Mucosa of rectum (tissue), 2 donors: ENCODE data around the gene ZNF618.

Experiments
- H3K27ac ChIP-seq, 2 donors: one replicate each; pipeline ENCODE4 v1.7.0; 2013; ENCODE audit warnings: inconsistent platforms in 2 of 2, low read depth in 2 of 2, low read length in 2 of 2
- H3K27me3 ChIP-seq, 2 donors: one replicate each; pipeline ENCODE4 v1.7.0; 2013; ENCODE audit warnings: low read length in 2 of 2; ENCODE audit not compliant: control insufficient read depth in 2 of 2, insufficient read depth in 2 of 2
- H3K36me3 ChIP-seq, 2 donors: one replicate each; pipeline ENCODE4 v1.7.0; 2013; ENCODE audit warnings: low read length in 2 of 2; ENCODE audit not compliant: control insufficient read depth in 2 of 2, insufficient read depth in 2 of 2
- H3K4me1 ChIP-seq, 2 donors: one replicate each; pipeline ENCODE4 v1.7.0; 2013; ENCODE audit warnings: low read length in 2 of 2, mild to moderate bottlenecking in 1 of 2; ENCODE audit not compliant: control insufficient read depth in 2 of 2, insufficient read depth in 2 of 2
- H3K4me3 ChIP-seq, 2 donors: one replicate each; pipeline ENCODE4 v1.7.0; 2013; ENCODE audit warnings: low read length in 2 of 2
- H3K9ac ChIP-seq, 2 donors: one replicate each; pipeline ENCODE4 v1.7.0; 2013; ENCODE audit warnings: low read length in 2 of 2, low read depth in 1 of 2, mild to moderate bottlenecking in 1 of 2
- H3K9me3 ChIP-seq, 2 donors: one replicate each; pipeline ENCODE4 v1.7.0; 2013; ENCODE audit warnings: low read length in 2 of 2; ENCODE audit not compliant: control insufficient read depth in 2 of 2
- donor health status: healthy.
- donor health status: Normal muscosa, but diverticular disease.

ZNF618 gene

DNA sequence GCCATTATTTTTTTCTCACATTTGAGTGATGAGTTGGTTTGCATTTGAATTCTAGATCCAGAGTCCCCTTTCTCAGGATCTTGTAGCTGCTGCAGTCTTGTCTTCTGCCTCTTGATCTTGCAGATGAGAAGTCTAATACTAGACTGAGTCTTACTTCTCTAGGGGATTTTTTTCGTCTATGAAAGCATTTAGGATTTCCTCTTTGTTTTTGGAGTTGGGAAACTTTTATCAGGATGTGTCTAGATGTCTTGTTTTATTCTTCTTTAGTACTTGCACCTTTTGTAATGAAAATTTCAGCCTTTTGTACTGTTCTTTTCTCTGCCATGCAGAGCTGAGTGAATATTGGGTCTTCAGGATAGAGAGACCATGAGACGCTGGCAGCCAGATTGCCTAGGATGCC lies 65.4 kb downstream of the ZNF618 start:
- no peak overlapping the region for H3K9ac ChIP-seq
- H3K4me3 ChIP-seq = no peak overlapping the region
- H3K36me3 ChIP-seq = no peaks in the 10 kb centered on the region
- no peaks in the 10 kb centered on the region for H3K27me3 ChIP-seq
- no peaks in the 10 kb centered on the region for H3K9me3 ChIP-seq
- H3K27ac ChIP-seq = no peak overlapping the region
- no peaks in the 10 kb centered on the region for H3K4me1 ChIP-seq

GRCh38 chr9:113943112-113944009 lies 67.3 kb downstream of the ZNF618 start:
- no peaks in the 10 kb centered on the region for H3K9me3 ChIP-seq
- no peak overlapping the region for H3K27ac ChIP-seq
- H3K4me3 ChIP-seq = no peak overlapping the region
- H3K36me3 ChIP-seq = no peaks in the 10 kb centered on the region
- H3K27me3 ChIP-seq = no peaks in the 10 kb centered on the region
- no peak overlapping the region for H3K9ac ChIP-seq
- H3K4me1 ChIP-seq = no peaks in the 10 kb centered on the region

DNA sequence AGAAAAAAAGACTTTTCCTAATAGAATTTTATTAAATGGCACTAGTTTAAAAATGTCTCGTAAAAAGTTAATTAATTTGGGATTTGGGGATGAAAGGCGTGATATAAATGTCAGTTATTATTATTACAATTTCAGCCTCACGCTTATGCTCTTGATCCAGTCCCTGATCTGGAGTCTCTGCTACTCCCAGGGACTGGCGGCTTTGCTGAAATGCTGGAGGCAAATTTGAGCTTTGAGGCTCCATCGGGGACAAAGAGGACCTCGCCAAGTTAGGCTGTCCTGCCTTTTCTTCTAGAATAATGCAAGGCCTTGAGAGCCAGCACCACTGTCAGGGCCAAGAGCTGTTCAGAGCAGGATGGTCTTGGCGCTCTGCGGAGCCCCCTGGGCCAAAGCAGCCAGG lies 69.7 kb downstream of the ZNF618 start:
- Histone ChIP-seq H3K27ac (no peak overlapping the region), H3K4me1 (no peaks in the 10 kb centered on the region), H3K9me3 (no peaks in the 10 kb centered on the region), H3K4me3 (no peak overlapping the region), H3K36me3 (no peaks in the 10 kb centered on the region), H3K9ac (no peak overlapping the region), H3K27me3 (no peaks in the 10 kb centered on the region)

DNA sequence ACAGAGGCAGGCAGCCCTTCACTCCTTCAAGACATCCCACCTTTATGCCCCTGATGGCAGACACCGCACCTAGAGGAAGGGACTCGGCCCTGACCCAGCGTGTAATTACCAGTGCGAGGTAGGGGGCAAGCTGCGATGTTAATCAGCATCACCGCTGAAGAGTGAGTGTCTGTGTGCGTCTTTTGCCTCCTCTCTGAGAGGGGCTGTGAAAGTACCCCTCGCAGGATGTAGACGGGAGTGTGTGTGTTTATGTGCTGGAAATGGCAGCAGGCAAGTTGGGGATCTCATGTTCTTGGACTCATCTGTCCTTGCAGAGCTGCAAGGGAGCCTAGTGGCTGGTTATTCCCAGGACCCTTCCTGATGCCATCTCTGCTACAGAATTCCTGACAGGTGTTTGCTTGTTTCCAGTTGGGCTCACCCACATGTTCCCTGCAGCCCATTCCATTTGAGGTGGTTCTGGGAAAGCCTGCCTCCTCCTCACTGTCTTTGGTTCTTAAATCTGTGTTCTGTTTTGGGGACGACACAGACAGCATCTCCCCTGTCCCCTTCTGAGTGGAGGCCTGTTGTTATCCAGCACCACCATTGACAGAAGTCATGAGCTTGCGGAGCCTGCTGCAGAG lies 70.5 kb downstream of the ZNF618 start:
- Histone ChIP-seq H3K9ac (no peak overlapping the region), H3K4me3 (no peak overlapping the region), H3K27ac (no peak overlapping the region), H3K9me3 (no peaks in the 10 kb centered on the region), H3K27me3 (no peaks in the 10 kb centered on the region), H3K36me3 (no peaks in the 10 kb centered on the region), H3K4me1 (no peaks in the 10 kb centered on the region)

- Histone ChIP-seq H3K4me1 (no peaks in the 10 kb centered on the region), H3K27me3 (no peaks in the 10 kb centered on the region), H3K27ac (no peak overlapping the region), H3K36me3 (no peaks in the 10 kb centered on the region), H3K4me3 (no peak overlapping the region), H3K9ac (no peak overlapping the region), H3K9me3 (no peaks in the 10 kb centered on the region)
These were observed 71.8 kb downstream of the ZNF618 start for GRCh38 chr9:113947941-113948340.

DNA sequence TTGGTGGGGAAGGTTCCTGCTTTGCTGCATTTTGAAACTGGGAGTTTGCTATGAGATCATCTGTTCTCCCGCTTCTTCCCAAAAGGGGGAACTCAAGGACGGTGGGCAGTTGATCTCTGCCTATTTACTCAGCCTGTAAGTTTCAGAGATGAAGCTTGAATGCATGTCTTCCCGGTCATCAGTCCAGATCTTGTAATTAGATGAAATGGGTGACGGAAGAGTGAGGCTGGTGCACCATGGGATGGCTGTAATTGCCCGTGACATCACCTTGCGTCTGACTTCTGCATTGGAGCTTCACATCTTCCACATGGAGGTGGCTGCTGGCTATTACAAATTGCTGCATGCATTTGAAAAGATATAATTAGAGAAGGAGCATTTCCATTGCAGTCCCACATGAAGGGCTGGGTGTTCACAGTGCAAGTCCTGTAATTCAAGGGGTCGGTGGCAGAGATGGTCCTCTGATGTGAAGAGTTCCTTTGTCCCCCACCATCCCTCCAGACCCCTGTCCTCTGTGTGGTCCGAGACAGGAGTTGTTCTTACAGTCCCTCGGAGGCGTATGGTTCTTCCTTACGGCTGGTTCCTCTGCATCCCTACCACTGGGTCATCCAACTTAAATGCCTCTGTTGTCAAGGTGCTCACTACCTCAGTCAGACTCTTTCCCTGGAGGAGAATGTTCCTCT lies 72.9 kb downstream of the ZNF618 start:
- H3K27ac ChIP-seq = no peak overlapping the region
- no peaks in the 10 kb centered on the region for H3K36me3 ChIP-seq
- H3K9ac ChIP-seq = no peak overlapping the region
- no peaks in the 10 kb centered on the region for H3K27me3 ChIP-seq
- no peaks in the 10 kb centered on the region for H3K4me1 ChIP-seq
- H3K4me3 ChIP-seq = no peak overlapping the region
- H3K9me3 ChIP-seq = no peaks in the 10 kb centered on the region

DNA sequence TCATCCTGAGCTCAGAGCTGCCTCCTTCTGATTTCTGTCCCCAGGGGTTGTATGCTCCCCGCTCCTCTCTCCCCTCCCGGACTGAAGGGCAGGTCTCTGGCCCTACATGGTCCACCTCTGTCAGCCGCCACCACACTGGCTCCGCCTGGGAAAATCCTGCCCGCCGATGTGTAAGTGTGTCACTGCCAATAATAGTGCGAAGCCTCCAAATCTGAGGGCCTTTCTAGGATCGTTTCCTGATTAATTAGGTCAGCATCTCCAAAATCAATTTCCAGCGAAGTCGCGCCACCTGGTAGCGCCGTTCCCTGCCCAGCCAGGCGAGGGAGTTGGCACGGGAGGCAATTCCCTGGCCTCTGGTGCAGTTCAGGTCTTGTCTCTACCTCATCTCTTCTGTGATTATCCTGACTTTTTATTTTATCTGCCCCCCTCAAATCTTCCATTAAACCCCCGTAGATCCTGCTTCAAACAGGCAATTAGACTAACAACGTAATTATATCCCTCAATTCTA lies 73.5 kb downstream of the ZNF618 start:
- Histone ChIP-seq H3K27me3 (no peaks in the 10 kb centered on the region), H3K36me3 (no peaks in the 10 kb centered on the region), H3K4me3 (no peak overlapping the region), H3K27ac (no peak overlapping the region), H3K9ac (no peak overlapping the region), H3K9me3 (no peaks in the 10 kb centered on the region), H3K4me1 (no peaks in the 10 kb centered on the region)

DNA sequence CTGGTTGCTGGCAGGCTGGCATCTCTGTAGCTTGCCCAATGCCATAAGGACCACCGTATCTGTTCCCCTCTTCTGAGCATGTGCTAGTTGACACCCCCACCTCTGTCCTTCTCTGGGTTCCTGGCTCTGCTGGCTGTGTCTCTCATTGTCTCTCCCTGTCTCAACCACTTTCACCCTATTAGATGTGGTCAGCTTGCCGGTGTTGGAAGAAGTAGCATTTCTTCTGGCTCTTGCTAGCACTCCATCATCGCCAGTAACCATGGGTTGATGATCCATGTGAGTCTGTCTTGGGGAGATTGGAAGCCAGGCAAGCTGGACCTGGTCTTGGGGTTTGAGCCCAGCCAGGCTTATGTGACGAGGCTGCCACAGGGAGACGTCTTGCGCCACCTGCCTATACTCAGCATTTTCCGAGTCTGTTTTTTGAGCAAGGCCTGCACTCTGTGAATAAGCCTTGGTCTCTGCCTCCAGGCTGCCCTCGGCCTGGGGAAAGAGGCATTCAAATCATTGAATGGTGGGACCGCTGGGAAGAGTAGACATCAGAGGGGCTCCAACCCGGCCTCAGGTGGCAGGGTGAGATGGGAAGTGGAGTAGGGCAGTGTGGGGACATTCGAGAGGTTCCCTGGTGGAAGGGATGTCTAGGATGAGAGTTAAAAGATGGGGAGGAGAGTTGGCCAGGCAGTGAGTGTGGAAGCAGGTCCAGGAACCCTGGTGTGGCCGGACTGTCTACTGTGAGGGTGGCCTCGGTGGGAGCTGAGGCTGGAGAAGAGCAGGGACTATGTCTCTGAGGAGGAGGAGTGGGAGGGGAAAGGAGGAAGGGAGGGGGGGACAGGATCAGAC lies 74.3 kb downstream of the ZNF618 start:
- Histone ChIP-seq H3K27me3 (no peaks in the 10 kb centered on the region), H3K9me3 (no peaks in the 10 kb centered on the region), H3K36me3 (no peaks in the 10 kb centered on the region), H3K4me3 (no peak overlapping the region), H3K27ac (no peak overlapping the region), H3K4me1 (no peaks in the 10 kb centered on the region), H3K9ac (no peak overlapping the region)

DNA sequence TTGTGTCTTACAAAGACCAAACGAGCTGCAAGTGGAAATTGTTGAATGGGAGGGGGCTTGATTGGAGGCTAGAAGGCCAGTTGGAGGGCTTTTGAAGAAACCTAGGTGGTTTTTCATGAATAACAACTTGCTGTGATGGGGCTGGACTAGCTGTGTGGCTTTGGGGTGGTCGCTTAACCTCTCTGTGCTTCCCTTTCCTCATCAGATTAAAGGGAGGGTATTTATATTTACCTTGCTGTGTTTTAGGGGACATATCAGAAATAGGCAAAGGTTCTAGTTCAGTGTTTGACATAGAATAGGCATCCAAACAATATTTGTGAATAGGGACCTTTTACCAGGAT lies 74.9 kb downstream of the ZNF618 start:
- Histone ChIP-seq H3K27ac (no peak overlapping the region), H3K36me3 (no peaks in the 10 kb centered on the region), H3K4me1 (no peaks in the 10 kb centered on the region), H3K9ac (no peak overlapping the region), H3K4me3 (no peak overlapping the region), H3K9me3 (no peaks in the 10 kb centered on the region), H3K27me3 (no peaks in the 10 kb centered on the region)
